K562 treated with DMSO at 1 percent for 12 hours (cell line): ENCODE measurements around the gene GLA. TPM values are rescaled to one million over a fixed set of nuclear protein-coding genes. Genes with fewer than 3 reads are reported as not detected.

Experiments
- total RNA-seq: library from RNA; unstranded; fragments of 300-600 nt; gene quantifications from 2 replicates; pipeline ENCODE4 v1.2.3, GENCODE V29; 2022; ENCODE audit not compliant: insufficient read depth

Gene GLA
- 41.7 and 71.2 TPM in 2 replicates for total RNA-seq

GRCh38 chrX:101407748-101408531, at the start of gene GLA, which contains the start of gene HNRNPH2:
Gene GLA, minus strand, starts transcription at chrX:101407925. Its CDS starts 22 bp downstream, at chrX:101407903.
Gene HNRNPH2, plus strand, starts transcription at chrX:101408222. Its CDS starts 3,767 bp downstream, at chrX:101411989.

GRCh38 chrX:101390664-101391525, 16.8 kb downstream of the GLA start, which contains the start of gene RPL36A:
Gene RPL36A, plus strand, starts transcription at chrX:101391011. Its CDS starts 33 bp downstream, at chrX:101391044.

GRCh38 chrX:101385795-101386541, 21.8 kb downstream of the GLA start, which contains the start of gene BTK:
Gene BTK, minus strand, starts transcription at chrX:101386191. Its CDS starts 10,907 bp downstream, at chrX:101375284.

GRCh38 chrX:101348452-101349192, 59.1 kb downstream of the GLA start, which contains the start of gene TIMM8A:
Gene TIMM8A, minus strand, starts transcription at chrX:101348742. Its CDS starts 78 bp downstream, at chrX:101348664.

Other genes starting within 250 kb of the GLA start
- 0.22 and 0.37 TPM in 2 replicates for gene DRP2, start 188.1 kb downstream of the GLA start, total RNA-seq
- gene TAF7L, start 116.6 kb downstream of the GLA start, total RNA-seq = not detected in 2 replicates
- gene TIMM8A, start 59.2 kb downstream of the GLA start, total RNA-seq = 5.6 and 12.6 TPM in 2 replicates
- 15.5 and 37.0 TPM in 2 replicates for gene BTK, start 21.7 kb downstream of the GLA start, total RNA-seq
- 5,042 and 6,424 TPM in 2 replicates for gene RPL36A, start 16.9 kb downstream of the GLA start, total RNA-seq
- gene HNRNPH2, start 297 bp upstream of the GLA start, total RNA-seq = 22.5 and 40.1 TPM in 2 replicates
- gene ARMCX4, start 77.5 kb upstream of the GLA start, total RNA-seq = not detected in 2 replicates
- 0.39 and 0.89 TPM in 2 replicates for gene ARMCX1, start 142.6 kb upstream of the GLA start, total RNA-seq
- 23.7 and 30.2 TPM in 2 replicates for gene ARMCX6, start 210.1 kb upstream of the GLA start, total RNA-seq
- 11.7 and 38.8 TPM in 2 replicates for gene ARMCX3, start 215.2 kb upstream of the GLA start, total RNA-seq